Activated T-cell treated with anti-CD3 and anti-CD28 coated beads for 24 hours (primary cell): Measurements from ENCODE around the gene PRKAR1B.

Experiments
- DNase-seq: peaks from one replicate; pipeline ENCODE4 v3.0.0-alpha.2; 2020; ENCODE audit warnings: low read depth

PRKAR1B gene

DNA sequence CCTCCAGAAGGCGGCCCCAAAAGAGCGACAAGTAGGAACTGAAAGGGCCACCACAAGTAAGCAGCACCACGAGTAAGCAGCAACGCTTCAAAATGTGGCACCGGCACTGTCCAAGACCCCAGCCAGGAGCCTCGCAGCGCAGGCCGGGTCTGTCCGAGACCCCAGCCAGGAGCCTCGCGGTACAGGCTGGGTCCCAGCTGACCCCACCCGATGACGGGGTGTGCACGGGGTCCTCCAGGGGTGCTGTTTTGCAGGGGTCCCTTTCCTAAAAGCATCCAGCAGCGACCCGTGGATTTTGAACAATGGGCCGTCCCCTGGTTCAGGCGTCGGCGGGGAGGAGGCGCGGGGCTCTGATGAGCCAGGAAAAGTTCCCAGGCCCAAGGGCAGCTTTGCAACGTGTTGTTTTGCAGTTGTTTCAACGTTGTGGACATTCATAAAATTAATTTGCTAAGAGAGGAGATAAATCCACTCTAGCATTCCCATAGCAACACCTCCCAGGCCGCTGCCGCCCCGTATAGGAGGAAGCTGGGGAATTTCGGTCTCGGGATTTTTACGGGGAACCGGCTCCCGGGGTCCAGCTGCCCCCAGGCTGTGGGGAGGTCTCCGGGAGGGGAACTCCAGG, 155.9 kb downstream of the PRKAR1B start:
- no peak for DNase-seq

GRCh38 chr7:570801-571070, 156.3 kb downstream of the PRKAR1B start:
- no peak for DNase-seq

DNA sequence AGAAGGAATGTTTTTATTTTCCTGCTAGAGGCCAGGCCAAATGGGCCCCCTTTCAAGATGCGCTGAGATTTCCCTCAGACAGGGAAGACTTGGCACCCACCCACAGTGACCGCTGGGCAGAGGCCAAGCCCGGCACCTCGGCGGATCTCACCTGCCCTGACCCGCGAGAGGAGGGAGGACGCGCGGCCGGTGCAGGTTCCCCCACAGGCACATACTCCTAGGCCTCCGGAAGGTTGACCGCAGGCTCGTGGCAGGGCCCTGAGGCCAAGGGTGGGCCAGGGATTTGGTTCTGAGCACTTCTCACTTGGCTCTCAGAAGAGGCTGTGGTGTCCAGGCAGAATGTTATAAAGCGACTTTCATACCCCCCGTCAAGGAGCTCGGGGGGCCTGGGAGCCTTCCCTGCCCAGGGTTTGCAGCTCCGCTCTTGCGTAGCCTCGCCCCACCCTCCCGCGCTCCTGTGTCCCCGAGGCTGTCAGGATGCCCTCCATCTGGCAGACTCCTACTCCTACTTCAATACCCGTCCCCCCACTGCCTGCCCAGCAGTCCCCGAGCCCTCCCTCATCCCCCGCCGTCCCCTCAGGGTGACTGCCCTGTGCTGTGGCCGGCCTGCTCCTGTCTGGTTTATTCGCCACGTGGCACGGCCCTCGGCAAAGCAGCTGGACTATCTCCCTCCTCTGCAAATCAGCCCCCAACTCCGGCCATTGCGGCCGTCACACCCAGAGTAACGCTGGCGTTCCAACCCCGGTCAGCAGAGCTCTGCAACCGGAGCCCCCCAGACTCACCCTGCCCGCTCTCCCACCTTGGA, 156.9 kb downstream of the PRKAR1B start:
- DNase-seq: no peak

GRCh38 chr7:569071-569855, 157.8 kb downstream of the PRKAR1B start:
- no peak for DNase-seq

GRCh38 chr7:568031-568951, 158.8 kb downstream of the PRKAR1B start:
- DNase-seq: no peak

DNA sequence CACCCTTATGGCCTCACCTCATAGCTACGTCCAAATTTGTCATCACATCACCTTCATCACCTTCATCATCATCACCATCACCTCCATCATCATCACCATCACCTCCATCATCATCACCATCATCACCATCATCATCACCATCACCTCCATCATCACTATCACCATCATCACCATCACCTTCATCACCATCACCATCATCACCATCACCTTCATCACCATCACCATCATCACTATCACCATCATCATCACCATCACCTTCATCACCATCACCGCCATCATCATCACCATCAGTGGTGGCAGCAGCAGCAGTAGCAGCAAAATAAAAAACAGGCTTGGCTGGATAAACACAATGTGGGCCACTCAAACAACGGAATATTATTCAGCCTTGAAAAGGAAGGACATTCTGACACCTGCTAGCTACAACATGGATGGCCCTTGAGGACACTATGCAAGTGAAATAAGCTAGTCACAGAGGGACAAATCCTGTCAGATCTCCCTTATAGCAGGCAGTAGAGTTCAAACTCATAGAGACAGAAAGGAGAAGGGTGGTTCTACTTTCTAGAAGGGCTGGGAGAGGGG, 159.7 kb downstream of the PRKAR1B start:
- no peak for DNase-seq

GRCh38 chr7:566100-566499, 161.0 kb downstream of the PRKAR1B start:
- DNase-seq: no peak

DNA sequence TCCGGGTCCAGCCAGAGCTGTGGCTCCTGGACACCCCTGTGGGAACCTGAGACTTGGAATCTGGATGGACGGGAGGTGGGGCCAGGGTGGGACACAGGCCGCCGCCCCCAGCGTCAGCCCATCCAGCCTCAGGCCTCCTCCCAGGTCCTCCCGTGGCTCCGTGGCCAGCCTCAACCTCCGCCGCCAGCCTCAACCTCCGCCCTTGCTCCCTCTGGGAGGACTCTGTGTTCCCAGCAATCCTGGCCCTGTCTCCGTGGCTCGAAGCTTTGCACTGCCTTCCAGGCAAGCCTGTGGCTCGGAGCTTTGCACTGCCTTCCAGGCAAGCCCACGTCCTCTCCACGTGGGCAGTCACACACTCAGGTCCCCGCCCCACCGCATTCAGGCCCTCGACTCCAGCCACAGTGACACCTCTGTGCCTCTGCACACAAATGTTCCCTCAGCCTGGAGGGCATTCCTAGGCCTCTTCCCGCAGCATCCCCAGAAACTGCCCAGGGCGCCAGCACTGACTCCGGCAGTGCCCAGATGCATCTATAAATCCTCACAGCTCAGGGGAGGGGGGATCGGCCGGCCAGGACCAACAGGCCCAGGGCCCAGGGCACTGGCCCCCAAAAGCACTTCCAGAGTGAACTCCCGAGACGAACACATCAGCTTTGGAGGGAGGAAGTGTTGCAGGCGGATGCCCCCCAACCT, 162.8 kb downstream of the PRKAR1B start:
- no peak for DNase-seq

- no peak for DNase-seq
These were observed 163.4 kb downstream of the PRKAR1B start for GRCh38 chr7:563629-564170.

DNA sequence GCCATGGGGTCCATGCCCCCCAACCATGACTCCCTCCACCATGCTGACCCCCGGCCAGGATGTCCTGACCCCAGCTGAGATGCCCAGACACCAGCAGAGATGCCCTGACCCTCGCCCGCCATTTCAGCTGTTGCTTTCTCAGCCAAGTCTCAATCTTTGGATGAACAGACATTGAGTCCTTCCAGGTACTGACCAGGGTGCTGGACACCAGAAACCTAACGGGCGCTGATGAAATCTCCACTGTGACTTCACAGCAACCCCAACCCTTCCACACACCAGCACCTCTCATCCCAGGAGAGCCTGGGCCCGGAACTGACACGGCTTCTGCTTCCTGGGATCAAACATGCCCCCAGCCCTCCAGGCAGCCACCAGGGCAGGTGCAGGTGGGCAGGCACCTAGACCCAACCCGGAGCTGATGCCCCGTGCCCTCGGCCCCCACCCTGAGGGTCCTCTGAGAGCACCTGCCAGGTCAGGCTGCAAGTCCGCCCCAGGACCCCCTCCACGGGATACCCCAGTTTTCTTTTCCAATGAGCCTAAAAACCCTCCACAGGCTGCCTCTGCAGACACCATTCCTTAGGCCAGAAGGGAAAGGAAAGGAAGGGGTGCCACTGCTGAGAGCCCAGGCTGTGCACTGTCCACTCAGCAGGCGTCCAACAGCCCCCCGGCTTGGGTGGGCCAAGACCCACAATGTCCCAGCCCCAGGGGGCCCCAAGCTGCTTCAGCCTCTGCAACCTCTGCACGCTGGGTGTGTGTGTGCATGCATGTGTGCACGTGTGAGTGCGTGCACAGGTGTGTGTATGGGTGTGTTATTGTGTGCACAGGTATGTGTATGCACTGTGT, 164.1 kb downstream of the PRKAR1B start:
- DNase-seq: no peak

- DNase-seq: no peak
These were observed 164.8 kb downstream of the PRKAR1B start for GRCh38 chr7:562374-562675.

- DNase-seq: no peak
These were observed 165.3 kb downstream of the PRKAR1B start for GRCh38 chr7:561631-562373.

DNA sequence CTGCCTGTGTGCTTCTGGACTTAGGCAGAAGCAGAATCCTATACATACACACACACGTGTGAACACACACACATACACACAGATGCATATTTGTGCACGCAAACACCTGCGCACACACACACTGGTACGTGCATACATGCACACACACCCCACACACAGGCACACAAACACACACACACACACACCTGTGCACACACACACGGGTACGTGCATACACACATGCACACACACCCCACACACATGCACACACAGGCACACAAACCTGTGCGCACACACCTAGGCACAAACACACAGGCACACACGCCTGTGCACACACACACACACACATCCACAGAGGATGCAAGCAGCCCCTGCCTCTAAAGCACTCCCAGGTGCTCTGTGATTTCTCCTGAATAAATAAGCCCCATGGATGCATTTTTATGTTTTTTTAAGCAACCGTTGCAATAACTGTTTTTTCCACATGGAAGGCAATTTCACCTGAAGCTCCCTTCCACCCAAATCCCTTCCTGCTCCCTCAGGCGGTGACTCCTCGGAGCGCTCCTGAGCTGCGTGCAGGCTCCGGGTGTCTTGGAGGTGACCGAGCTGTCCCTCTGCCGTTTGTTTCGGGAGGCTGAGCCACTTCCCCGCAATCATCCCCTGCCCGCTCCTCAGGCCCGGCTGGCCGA, 166.0 kb downstream of the PRKAR1B start:
- no peak for DNase-seq

- DNase-seq: no peak
These were observed 167.7 kb downstream of the PRKAR1B start for GRCh38 chr7:559396-559705.

DNA sequence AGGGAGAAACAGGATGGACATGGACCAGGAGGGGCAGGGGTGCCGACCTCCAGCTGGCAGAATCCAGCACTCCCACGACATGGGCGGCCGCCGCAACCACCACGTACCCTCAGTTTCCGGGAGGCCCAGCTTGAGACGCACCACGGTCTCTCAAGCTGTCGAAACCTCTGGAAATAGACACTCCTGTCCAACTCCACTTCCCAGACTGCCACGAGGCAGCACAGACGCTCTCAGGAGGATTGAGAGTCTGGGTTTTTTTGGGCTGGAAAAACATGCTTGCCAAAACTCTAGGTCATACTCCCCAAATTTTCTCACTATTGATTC, 169.6 kb downstream of the PRKAR1B start:
- no peak for DNase-seq

DNA sequence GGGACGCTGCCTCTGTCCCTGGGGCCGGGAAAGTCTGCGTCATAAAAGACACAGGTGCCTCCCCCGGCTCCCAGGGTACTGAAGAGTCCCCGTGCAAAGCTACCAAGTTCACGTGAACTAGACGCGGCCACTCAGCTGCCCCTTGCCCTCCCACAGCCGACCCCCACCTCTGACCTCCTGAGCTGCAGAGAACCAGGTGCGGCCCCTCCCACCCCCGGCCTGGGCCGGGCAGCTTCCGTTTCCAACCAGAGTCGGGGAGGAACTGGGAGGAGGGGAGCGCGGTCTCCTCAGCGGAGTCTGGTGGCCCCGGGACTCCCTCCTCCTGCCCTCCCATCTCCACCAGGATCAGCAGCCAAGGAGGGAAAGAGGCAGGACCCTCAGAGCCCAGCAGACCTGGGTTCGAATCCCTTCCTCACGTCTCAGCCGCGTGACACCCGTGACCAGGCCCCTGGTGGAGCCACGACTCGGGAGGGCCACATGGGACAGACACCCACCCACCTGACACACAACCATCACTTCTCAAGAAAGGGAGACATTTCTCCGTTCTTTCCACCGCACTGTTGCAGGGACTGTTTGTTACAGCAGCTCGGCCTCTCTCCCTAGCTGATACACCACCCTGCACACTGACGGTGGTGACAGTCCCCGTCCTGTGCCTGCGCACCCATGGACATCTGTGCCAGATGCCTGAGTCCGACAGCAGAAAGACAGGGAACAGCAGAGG, 170.1 kb downstream of the PRKAR1B start:
- no peak for DNase-seq

DNA sequence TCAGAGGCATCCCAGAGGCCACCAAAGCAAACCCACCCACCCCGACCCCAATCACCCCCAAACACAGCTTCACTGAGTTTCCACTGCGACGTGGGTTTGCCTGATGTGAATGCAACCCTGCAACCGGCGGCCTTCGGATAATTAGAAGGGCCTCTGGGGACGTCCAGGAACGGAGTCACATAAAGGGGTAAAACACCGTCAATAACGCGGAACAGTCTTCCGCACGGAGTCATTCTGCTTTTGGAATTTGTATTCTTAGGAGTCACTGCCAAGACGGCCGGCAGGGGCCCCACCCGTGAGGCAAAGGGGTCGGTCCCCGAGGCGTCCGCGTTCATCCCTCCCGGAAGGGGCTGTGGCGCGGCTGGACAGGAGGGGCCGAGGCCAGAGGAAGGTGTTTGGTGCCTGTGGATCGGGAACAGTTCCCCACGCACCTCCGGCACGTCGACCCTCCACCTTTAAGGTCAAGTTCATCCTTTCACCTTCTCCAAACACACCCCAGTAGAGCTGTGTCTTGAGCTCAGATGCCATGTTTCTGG, 170.7 kb downstream of the PRKAR1B start:
- DNase-seq: no peak

DNA sequence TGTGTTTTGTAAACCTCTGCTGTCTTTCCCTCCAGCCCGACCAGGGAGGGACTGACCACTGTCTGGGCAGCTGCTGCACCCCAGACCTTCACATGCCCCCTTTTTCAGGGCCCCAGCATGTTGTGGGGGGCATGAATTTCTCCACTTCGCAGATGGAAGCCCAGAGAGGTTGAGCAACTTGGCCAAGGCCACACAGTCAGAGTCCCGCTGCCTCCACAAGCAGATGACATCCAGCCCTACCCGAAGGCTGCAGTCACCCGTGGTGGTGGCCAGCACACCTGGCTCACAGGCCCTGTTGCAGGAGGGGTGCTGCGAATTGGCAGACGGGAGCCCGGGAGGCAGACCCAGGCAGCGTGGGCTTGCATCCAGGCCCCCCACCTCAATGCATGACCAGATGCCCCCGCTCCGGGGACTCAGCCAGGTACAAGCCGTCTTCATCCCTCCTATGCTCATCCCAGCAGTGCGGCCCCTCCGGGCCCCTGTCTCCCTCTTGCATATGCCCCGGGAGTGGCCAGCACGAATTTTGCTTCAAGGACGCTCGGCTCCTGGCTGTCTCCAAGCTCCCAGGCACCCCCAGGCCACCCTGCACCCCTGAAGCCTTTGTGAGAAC, 171.4 kb downstream of the PRKAR1B start:
- DNase-seq: no peak
